MCF 10A (cell line): ENCODE data around the gene LTO1. TPM values are rescaled to one million over a fixed set of nuclear protein-coding genes. Genes with fewer than 3 reads are reported as not detected.
"Not testable (repeated sequence)": the region's sequence is repeated elsewhere in the genome, so short reads cannot be mapped to it uniquely, and the experiment has no call there.

Experiments
- BruUV-seq: library from RNA; stranded (reverse); fragments of 400-500 nt; replicated peaks from 2 replicates; lab custom pipeline; 2021; lab: Mats Ljungman, UMichigan
- CTCF ChIA-PET: fragments of 300-600 bp; sonication (Branson Sonifier 250); formaldehyde crosslinking; extraction: SDS; loops from one replicate; lab custom pipeline; 2021; ENCODE audit warnings: antibody characterized with exemption, inconsistent platforms; lab: Yijun Ruan, JAX
- POLR2A ChIA-PET: fragments of 300-600, 350-650 bp; sonication (Branson Sonifier 250); formaldehyde crosslinking; extraction: SDS; loops from one replicate; lab custom pipeline; 2020; ENCODE audit warnings: antibody characterized with exemption, inconsistent platforms; lab: Yijun Ruan, JAX
- DNase-seq: peaks from one replicate; pipeline ENCODE4 v3.0.0-alpha.2; 2018; ENCODE audit not compliant: unreplicated experiment
- H3K27ac Mint-ChIP-seq: one replicate; pipeline ENCODE4 v1.8.0; 2022; ENCODE audit warnings: mild to moderate bottlenecking, low read depth, mixed read lengths; ENCODE audit not compliant: unreplicated experiment
- H3K27me3 Mint-ChIP-seq: one replicate; pipeline ENCODE4 v1.8.0; 2022; ENCODE audit warnings: mixed read lengths; ENCODE audit not compliant: insufficient read depth, unreplicated experiment
- H3K36me3 Mint-ChIP-seq: one replicate; pipeline ENCODE4 v1.8.0; 2022; ENCODE audit warnings: mild to moderate bottlenecking, moderate library complexity, mixed read lengths; ENCODE audit not compliant: insufficient read depth, unreplicated experiment
- H3K4me1 Mint-ChIP-seq: one replicate; pipeline ENCODE4 v1.8.0; 2022; ENCODE audit warnings: mixed read lengths; ENCODE audit not compliant: insufficient read depth, unreplicated experiment
- H3K4me3 Mint-ChIP-seq: one replicate; pipeline ENCODE4 v1.8.0; 2022; ENCODE audit warnings: mild to moderate bottlenecking, moderate library complexity, mixed read lengths; ENCODE audit not compliant: unreplicated experiment
- H3K9me3 Mint-ChIP-seq: one replicate; pipeline ENCODE4 v1.8.0; 2022; ENCODE audit warnings: mixed read lengths; ENCODE audit not compliant: unreplicated experiment
- intact Hi-C: fragments of 100-400 bp; cut with micrococcal nuclease; formaldehyde crosslinking; loops from 2 replicates; pipeline ENCODE4 v1.14.1; 2022
- total RNA-seq: library from RNA; stranded (reverse); gene quantifications from 2 replicates; pipeline ENCODE4 v1.2.3, GENCODE V29; 2022
- TF ChIP-seq, protein P1 (sequence below): fragments of 200-600 bp; IDR thresholded peaks from one replicate; pipeline ENCODE4 v1.8.0; 2022; ENCODE audit warnings: antibody characterized with exemption, mild to moderate bottlenecking; ENCODE audit not compliant: unreplicated experiment

Gene LTO1
- total RNA-seq, 1 experiment from 2014 or later: 34.2 TPM

DNA sequence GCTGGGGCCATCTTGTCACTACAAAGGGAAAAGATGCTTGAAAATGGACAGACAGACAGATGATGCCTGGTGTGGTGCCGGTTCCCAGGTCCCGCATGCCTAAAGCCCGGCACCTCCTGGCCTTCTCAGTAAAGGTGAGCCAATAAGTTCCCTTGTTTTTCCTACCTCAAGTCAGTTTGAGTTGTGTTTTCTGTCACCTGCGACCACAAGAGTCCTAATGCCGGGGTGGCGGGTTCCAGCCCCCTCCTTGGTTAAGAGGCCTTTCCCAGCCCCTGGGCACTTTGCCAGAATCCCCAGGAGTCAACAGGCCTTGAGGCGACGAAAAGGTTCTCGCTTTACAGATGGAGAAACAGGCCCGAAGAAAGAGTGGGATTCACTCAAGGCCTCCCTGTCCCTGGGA is 19.6 kb upstream of the LTO1 start:
- TF ChIP-seq, protein P1, sequence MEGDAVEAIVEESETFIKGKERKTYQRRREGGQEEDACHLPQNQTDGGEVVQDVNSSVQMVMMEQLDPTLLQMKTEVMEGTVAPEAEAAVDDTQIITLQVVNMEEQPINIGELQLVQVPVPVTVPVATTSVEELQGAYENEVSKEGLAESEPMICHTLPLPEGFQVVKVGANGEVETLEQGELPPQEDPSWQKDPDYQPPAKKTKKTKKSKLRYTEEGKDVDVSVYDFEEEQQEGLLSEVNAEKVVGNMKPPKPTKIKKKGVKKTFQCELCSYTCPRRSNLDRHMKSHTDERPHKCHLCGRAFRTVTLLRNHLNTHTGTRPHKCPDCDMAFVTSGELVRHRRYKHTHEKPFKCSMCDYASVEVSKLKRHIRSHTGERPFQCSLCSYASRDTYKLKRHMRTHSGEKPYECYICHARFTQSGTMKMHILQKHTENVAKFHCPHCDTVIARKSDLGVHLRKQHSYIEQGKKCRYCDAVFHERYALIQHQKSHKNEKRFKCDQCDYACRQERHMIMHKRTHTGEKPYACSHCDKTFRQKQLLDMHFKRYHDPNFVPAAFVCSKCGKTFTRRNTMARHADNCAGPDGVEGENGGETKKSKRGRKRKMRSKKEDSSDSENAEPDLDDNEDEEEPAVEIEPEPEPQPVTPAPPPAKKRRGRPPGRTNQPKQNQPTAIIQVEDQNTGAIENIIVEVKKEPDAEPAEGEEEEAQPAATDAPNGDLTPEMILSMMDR: no peak
- no peak overlapping the region for H3K27ac Mint-ChIP-seq
- intact Hi-C loops: no loop called here
- no peaks in the 10 kb centered on the region for H3K4me1 Mint-ChIP-seq
- no TSS peak for BruUV-seq
- POLR2A ChIA-PET: interaction anchor here (0.7 kb wide), 1 partner anchor 20 kb away, joined by 3 read pairs; no protein-coding TSS in a partner anchor
- no peak overlapping the region for H3K4me3 Mint-ChIP-seq
- CTCF ChIA-PET: interaction anchor here (0.7 kb wide), 1 partner anchor 9 kb away, joined by 3 read pairs; no protein-coding TSS in a partner anchor
- no peaks in the 10 kb centered on the region for H3K36me3 Mint-ChIP-seq
- DNase-seq: no peak
- H3K27me3 Mint-ChIP-seq: no peaks in the 10 kb centered on the region
- peaks cover 11% of the 10 kb centered on the region for H3K9me3 Mint-ChIP-seq

DNA sequence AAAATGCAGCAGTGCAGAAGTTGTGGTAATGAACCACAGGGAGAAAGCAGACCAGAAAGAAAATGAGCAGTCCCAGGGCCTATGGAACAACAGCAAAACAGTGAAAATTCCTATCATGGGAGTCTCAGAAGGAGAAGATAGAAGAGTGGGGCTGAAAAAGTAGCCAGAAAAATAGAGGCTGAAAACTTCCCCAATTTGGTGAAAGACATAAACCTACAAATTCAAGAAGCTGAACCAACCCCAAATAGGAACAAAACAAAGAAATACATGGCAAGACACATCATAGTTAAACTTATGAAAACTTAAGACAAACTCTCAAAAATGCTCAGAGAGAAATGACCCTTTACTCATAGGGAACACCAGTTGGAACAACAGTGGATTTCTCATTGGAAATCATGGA is 17.3 kb upstream of the LTO1 start:
- Mint-ChIP-seq H3K4me1 (peaks cover 7% of the 10 kb centered on the region), H3K9me3 (peaks cover 11% of the 10 kb centered on the region), H3K36me3 (no peaks in the 10 kb centered on the region), H3K27me3 (no peaks in the 10 kb centered on the region), H3K27ac (no peak overlapping the region), H3K4me3 (no peak overlapping the region)
- TF ChIP-seq, protein P1: no peak
- DNase-seq: no peak
- ChIA-PET CTCF (interaction anchor here (0.6 kb wide), 1 partner anchor 504 kb away, joined by 3 read pairs; no protein-coding TSS in a partner anchor), POLR2A (no interaction called here)
- BruUV-seq: no TSS peak
- intact Hi-C loops: no loop called here

DNA sequence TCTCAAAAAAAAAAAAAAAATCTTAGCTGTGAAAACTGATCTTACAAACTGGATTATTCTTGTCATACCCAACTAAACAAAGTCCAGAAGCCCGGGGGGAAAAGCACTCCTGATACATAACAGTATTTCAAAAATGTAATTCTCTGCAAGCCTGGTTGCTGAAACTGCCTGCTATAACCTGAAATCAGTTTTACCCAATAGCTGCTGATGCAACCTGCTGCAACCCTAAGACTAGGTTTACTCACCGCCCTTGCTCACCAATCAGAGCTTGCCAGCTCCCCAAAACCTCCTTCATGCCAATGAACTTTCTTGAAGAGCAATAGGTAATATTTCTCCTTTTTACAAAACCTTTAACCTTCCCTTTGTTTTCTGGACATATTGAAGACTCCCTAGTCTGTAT is 16.3 kb upstream of the LTO1 start:
- no peaks in the 10 kb centered on the region for H3K27me3 Mint-ChIP-seq
- ChIA-PET CTCF (interaction anchor here (0.7 to 2.0 kb wide), 2 partner anchors 21 to 303 kb away, joined by 3 to 6 read pairs; no protein-coding TSS in a partner anchor), POLR2A (interaction anchor here (0.8 kb wide), 1 partner anchor 524 kb away, joined by 4 read pairs; no protein-coding TSS in a partner anchor)
- TF ChIP-seq, protein P1: no peak
- no peaks in the 10 kb centered on the region for H3K36me3 Mint-ChIP-seq
- no TSS peak for BruUV-seq
- peaks cover 11% of the 10 kb centered on the region for H3K9me3 Mint-ChIP-seq
- peak; percentile 72 for DNase-seq
- intact Hi-C loops: no loop called here
- no peak overlapping the region for H3K27ac Mint-ChIP-seq
- H3K4me1 Mint-ChIP-seq: peaks cover 7% of the 10 kb centered on the region
- no peak overlapping the region for H3K4me3 Mint-ChIP-seq

- ChIA-PET CTCF (interaction anchor here (0.6 to 2.0 kb wide), 2 partner anchors 19 to 228 kb away, joined by 6 read pairs; no protein-coding TSS in a partner anchor), POLR2A (interaction anchor here (0.6 kb wide), 1 partner anchor 370 kb away, joined by 3 read pairs; no protein-coding TSS in a partner anchor)
- peaks cover 11% of the 10 kb centered on the region for H3K9me3 Mint-ChIP-seq
- H3K27me3 Mint-ChIP-seq: no peaks in the 10 kb centered on the region
- H3K36me3 Mint-ChIP-seq: no peaks in the 10 kb centered on the region
- H3K4me3 Mint-ChIP-seq: no peak overlapping the region
- intact Hi-C loops: loop anchor here (5.0 to 10.0 kb wide), 3 partner anchors 113 to 225 kb away; no protein-coding TSS in a partner anchor
- no peak overlapping the region for H3K27ac Mint-ChIP-seq
- H3K4me1 Mint-ChIP-seq: peaks cover 7% of the 10 kb centered on the region
- TF ChIP-seq, protein P1: no peak
- no TSS peak for BruUV-seq
- no peak for DNase-seq
Measured at GRCh38 chr11:69689484-69690319, 14.5 kb upstream of the LTO1 start.

- BruUV-seq, H3K36me3 Mint-ChIP-seq, POLR2A ChIA-PET, H3K4me3 Mint-ChIP-seq, H3K4me1 Mint-ChIP-seq, H3K27ac Mint-ChIP-seq, H3K27me3 Mint-ChIP-seq: not testable (repeated sequence)
- intact Hi-C loops: loop anchor here (5.0 to 10.0 kb wide), 3 partner anchors 114 to 227 kb away; no protein-coding TSS in a partner anchor
- CTCF ChIA-PET: interaction anchor here (0.7 to 0.8 kb wide), 2 partner anchors 133 to 199 kb away, joined by 3 to 4 read pairs; no protein-coding TSS in a partner anchor
- DNase-seq: peak; percentile 14
- peaks cover 11% of the 10 kb centered on the region for H3K9me3 Mint-ChIP-seq
Measured at GRCh38 chr11:69687969-69688771, 13.0 kb upstream of the LTO1 start.
